GM18505 (cell line): ENCODE measurements around the gene PRPF8.

ENCODE experiments used
- ATAC-seq: cut with Tn5 transposase; IDR thresholded peaks from one replicate; pipeline ENCODE4 v1.9.1; 2021; ENCODE audit not compliant: unreplicated experiment
- POLR2A ChIP-seq: IDR thresholded peaks from 4 replicates; pipeline ENCODE4 v1.6.1; 2011; ENCODE audit warnings: borderline replicate concordance; ENCODE audit not compliant: insufficient read depth, insufficient read length; ENCODE audit errors: extremely low read depth

The PRPF8 gene

GRCh38 chr17:1605681-1606351 lies 78.9 kb downstream of the PRPF8 start:
- ATAC-seq: no peak
- TF ChIP-seq POLR2A: no peak

GRCh38 chr17:1604831-1605528 lies 79.7 kb downstream of the PRPF8 start:
- TF ChIP-seq POLR2A: no peak
- no peak for ATAC-seq

- no peak for TF ChIP-seq POLR2A
- no peak for ATAC-seq
Observed at GRCh38 chr17:1601571-1601970, 83.1 kb downstream of the PRPF8 start.
